Type B pancreatic cell (in vitro differentiated cells): Measurements from ENCODE around the gene CXXC5. TPM values are rescaled to one million over a fixed set of nuclear protein-coding genes. Genes with fewer than 3 reads are reported as not detected.

Experiments used
- DNase-seq: peaks from one replicate; pipeline ENCODE4 v3.0.0; 2021; ENCODE audit warnings: mixed read lengths; ENCODE audit not compliant: unreplicated experiment; ENCODE audit errors: extremely low spot score
- H3K27ac Mint-ChIP-seq: 2 replicates; pipeline ENCODE4 v1.8.0; 2021; ENCODE audit warnings: mild to moderate bottlenecking, mixed read lengths
- H3K27me3 Mint-ChIP-seq: 2 replicates; pipeline ENCODE4 v1.8.0; 2021; ENCODE audit warnings: mixed read lengths
- H3K36me3 Mint-ChIP-seq: 2 replicates; pipeline ENCODE4 v1.8.0; 2021; ENCODE audit warnings: mixed read lengths
- H3K4me1 Mint-ChIP-seq: one replicate; pipeline ENCODE4 v1.8.0; 2021; ENCODE audit warnings: mixed read lengths; ENCODE audit not compliant: unreplicated experiment
- H3K4me3 Mint-ChIP-seq: 2 replicates; pipeline ENCODE4 v1.8.0; 2021; ENCODE audit warnings: mild to moderate bottlenecking, mixed read lengths
- H3K9me3 Mint-ChIP-seq: 2 replicates; pipeline ENCODE4 v1.8.0; 2021; ENCODE audit warnings: mixed read lengths
- total RNA-seq: library from RNA; stranded (reverse); gene quantifications from 2 replicates; pipeline ENCODE4 v1.2.1, GENCODE V29; 2021; ENCODE audit warnings: low replicate concordance
- TF ChIP-seq, protein P1 (sequence below): fragments of 200-600 bp; sonication (generic); conservative IDR thresholded peaks from 2 replicates; pipeline ENCODE4 v1.5.0; 2021; ENCODE audit warnings: antibody characterized with exemption, mild to moderate bottlenecking

CXXC5 gene
- total RNA-seq, 1 donor from 2014 or later = 58.6 TPM

DNA sequence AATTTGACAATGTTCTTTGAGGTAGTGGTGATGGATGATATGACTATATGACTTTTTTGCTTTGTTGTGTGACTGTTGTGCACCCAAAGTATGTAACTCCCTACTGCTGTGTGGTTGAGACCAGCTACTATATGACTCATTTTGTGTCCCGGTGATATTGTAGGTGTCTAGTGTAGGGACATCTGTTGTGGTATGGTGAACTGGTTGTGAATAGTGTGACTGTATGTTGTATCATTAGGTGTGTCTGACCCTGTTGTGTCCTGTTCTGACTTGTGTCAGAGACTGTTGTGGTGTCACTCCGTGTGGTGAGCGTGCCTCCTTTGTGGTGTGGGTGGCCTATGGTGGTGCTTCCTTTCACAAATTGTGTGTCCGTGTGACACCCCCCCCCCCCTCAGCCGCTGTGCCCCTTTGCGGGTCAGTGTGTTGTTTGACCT is 11.2 kb upstream of the CXXC5 start:
- no peaks in the 10 kb centered on the region for H3K27me3 Mint-ChIP-seq
- peak overlapping the region; percentile 76 for H3K27ac Mint-ChIP-seq
- DNase-seq = no peak
- H3K9me3 Mint-ChIP-seq = no peaks in the 10 kb centered on the region
- H3K4me3 Mint-ChIP-seq = peak overlapping the region; percentile 78
- H3K4me1 Mint-ChIP-seq = peaks cover 66% of the 10 kb centered on the region
- no peaks in the 10 kb centered on the region for H3K36me3 Mint-ChIP-seq
- TF ChIP-seq, protein P1, sequence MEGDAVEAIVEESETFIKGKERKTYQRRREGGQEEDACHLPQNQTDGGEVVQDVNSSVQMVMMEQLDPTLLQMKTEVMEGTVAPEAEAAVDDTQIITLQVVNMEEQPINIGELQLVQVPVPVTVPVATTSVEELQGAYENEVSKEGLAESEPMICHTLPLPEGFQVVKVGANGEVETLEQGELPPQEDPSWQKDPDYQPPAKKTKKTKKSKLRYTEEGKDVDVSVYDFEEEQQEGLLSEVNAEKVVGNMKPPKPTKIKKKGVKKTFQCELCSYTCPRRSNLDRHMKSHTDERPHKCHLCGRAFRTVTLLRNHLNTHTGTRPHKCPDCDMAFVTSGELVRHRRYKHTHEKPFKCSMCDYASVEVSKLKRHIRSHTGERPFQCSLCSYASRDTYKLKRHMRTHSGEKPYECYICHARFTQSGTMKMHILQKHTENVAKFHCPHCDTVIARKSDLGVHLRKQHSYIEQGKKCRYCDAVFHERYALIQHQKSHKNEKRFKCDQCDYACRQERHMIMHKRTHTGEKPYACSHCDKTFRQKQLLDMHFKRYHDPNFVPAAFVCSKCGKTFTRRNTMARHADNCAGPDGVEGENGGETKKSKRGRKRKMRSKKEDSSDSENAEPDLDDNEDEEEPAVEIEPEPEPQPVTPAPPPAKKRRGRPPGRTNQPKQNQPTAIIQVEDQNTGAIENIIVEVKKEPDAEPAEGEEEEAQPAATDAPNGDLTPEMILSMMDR = no peak

DNA sequence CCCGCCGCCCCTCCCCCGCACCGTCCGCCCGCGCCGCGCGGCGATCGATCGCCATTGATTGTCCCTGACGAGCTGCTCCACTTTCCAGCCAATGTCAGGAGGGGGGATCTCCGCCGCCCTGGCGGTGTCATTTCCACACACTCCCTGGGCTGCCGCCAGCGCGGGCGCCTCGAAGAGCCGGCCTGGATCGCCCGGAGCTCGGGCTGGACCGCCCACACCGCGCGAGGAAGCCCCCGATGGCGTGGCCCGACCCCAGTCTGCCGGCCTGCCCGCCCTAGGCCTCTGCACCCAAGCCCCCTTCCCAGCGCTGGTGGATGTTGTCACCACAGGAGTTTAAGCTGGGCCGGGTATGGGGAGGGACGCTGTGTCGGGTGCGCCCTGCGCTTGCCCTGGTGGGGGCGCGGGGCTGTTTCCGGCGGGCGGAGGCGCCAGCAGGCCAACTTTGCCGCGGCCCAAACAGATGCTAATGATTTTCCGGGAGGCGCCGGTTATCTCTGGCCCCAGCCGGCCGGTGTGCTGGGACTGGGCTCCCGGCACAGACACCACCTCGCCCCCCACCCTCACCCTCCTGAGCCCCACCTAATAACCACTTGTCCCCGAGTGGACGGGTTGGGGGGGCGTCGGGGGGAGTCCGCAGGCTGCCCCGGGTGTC is 10.6 kb upstream of the CXXC5 start:
- Mint-ChIP-seq H3K27me3 (no peaks in the 10 kb centered on the region), H3K4me1 (peaks cover 69% of the 10 kb centered on the region), H3K27ac (peak overlapping the region; percentile 79), H3K4me3 (peak overlapping the region; percentile 78), H3K36me3 (no peaks in the 10 kb centered on the region), H3K9me3 (no peaks in the 10 kb centered on the region)
- peak; percentile 88 for DNase-seq
- TF ChIP-seq, protein P1 = peak; percentile 33

DNA sequence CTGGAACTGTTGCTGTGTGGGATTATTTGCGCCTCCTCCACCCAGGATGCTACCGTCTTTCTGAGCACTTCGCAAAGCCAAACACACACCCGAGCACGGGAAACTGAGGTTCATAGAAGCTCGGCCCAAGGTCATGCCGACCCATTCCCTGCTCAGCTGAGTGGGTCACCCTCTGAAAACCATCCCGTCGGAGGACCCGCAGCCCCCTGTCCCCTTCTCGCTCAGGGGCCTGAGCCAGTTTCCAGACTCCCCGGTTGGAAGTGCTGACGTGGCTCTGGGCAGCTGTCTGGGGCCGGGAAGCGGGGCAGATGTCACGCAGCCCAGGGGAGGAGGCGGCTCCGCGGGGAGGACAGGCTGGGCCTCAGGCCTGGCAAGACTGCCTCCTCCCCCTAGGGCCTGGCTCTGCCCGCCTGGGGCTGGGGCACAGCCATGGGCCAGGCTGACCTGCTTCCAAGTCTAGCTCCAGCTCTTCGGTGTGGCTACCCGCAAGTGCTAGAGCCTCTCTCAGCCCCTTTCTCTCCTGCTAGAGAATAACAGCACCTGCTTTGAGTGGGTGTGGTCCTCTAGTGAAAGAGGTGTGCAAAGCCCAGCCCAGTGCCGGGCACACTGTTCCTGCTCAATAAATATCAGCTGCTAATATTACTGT is 9.9 kb upstream of the CXXC5 start:
- H3K4me1 Mint-ChIP-seq = peaks cover 70% of the 10 kb centered on the region
- H3K27ac Mint-ChIP-seq = peak overlapping the region; percentile 79

DNA sequence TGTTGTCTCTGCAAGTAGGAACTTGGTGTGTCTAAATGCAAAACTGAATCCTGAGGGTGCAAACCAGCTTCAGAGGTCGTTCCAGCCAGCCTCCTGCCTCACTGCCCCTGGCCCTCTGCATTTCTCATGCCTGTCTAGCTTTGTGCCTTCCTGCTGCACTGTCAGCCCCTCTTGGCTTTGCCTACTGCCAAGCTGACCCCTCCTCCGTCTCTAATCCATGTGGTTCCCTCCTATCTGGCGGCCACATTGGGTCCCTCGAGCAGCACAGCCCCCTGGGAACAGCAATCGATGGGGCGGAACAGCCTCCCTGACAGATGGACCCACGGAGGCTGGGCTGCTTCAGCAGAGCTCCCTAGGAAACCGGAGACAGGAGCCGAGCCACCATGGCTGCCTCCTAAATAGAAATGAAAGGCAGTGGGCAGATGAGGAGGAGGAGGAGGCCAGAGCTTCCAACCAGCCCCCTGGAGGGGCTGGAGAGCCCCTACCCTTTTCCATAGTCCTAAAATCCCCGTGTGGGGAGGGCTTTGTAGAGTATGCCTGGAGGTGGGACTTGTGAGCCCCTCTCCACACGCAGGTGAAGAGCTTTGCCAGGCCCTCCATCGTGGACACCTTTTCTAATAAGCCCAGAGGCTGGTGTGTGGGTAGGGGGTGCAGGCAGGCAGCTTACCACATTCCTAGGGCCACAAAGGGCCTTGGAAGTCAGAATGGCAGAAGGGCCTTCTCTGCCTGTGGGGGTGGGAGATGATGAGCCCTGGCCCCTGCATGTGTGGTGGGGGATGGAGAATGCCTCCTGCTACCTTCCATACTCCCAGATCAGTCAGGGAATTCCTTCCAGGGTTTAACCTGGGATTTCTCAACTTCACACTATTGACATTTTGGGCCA is 9.2 kb upstream of the CXXC5 start:
- TF ChIP-seq, protein P1 = no peak
- Mint-ChIP-seq H3K36me3 (no peaks in the 10 kb centered on the region), H3K27ac (peak overlapping the region; percentile 79), H3K27me3 (no peaks in the 10 kb centered on the region), H3K4me1 (peaks cover 72% of the 10 kb centered on the region), H3K9me3 (no peaks in the 10 kb centered on the region), H3K4me3 (peak overlapping the region; percentile 78)
- peak; percentile 67 for DNase-seq

More for the DNA sequence above, 9.9 kb upstream of the CXXC5 start:
- Mint-ChIP-seq H3K4me3 (peak overlapping the region; percentile 78), H3K9me3 (no peaks in the 10 kb centered on the region), H3K36me3 (no peaks in the 10 kb centered on the region), H3K27me3 (no peaks in the 10 kb centered on the region)
- peak; percentile 70 for DNase-seq
- TF ChIP-seq, protein P1 = no peak

DNA sequence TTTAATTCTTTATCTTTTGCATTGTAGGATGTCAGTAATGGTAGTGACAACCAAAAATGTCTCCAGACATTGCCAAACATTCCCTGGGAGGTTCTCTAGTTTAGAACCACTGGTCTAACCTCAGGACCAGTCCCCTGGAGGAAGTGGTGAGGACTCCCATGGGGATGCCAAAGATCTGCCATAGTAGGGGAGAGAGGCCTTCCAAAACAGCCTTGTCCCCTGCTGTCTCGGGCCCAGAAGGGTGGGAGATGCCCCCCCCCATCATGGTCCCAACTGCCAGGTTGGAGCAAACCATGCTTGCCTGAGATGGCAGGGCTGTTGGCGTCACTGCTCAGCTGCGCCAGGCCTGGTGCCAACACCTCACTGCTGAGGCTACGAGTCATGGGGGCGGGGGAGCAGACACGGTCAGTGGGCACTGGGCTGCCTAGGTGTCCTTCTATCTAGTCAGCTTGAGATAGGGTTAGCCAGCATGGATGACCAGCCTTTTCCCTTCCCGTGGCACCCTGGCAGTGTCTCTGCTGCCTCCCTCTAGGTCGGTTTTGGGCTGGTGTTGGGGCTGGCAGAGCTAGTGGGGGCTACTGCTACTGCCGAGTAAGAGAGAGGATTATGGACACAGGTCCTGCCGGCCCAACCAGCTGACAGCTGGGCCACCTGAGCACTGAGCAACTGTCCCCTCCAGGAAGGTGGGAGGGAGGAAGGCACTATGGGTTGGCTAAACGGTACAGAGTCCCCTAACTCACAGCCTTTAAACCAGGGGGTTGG is 8.3 kb upstream of the CXXC5 start:
- Mint-ChIP-seq H3K9me3 (no peaks in the 10 kb centered on the region), H3K4me1 (peaks cover 74% of the 10 kb centered on the region), H3K4me3 (no peak overlapping the region), H3K36me3 (no peaks in the 10 kb centered on the region), H3K27ac (peak overlapping the region; percentile 41), H3K27me3 (no peaks in the 10 kb centered on the region)
- peak; percentile 63 for DNase-seq
- TF ChIP-seq, protein P1 = no peak
